KBM-7 (cell line): Measurements from ENCODE around the gene APCDD1.

Experiments
- DNase-seq: peaks from one replicate; pipeline ENCODE4 v3.0.0-alpha.2; 2015
- in situ Hi-C: fragments of 300-500 bp; cut with MboI; formaldehyde crosslinking; loops from 2 replicates; pipeline ENCODE4 v1.14.3; 2020; ENCODE audit warnings: low sequenced_read_pairs, low pct_unique_long_range_greater_than_20kb, mixed read lengths

APCDD1 gene

DNA sequence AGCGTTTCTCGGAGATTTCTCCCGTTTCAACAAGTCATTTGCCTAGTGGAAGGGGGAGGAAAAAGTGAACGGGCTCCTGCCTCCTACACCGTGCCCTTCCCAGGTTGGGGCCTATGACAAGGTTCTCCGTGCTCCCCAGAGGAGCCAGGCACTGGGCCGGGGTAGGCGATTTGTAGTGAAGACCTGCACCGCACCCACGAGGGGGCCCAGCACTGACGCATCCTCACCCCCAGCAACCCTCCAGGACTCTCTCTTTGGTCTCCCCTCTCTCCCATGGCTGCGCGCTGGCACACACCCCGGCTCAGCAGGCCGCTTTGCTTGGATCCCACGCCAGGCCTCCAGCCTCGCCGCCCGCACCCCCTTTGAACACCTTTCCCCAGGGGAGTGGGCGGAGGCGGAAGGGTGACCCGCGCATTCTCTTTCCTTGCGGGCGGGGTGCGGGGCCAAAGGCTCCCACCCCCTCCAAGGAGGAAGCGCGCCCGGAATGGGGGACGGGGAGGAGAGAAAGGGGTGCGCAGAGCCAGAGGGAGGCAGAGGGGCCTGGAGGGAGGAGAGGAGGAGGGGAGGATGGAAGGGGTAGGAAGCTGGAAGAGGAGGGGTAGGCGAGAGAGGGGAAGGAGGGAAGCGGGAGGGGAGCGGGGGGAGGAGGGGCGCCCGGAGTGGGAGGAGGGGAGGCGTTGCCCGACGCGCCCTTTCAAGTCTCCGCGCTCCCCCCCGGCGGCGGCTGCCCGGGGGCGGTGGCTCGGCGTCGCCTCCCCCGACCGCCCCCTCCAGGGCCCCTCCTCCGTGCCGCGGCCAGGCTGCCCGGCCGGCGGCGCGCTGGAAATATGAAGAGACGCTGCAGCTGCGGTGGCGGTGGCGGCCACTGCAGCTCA is at the start of gene APCDD1:
TSS of gene APCDD1 (plus strand) at position 830 of the 875 bp plus-strand sequence. CDS start 347 bp downstream, outside the sequence.
- in situ Hi-C loops, result no loop called here
- DNase-seq, result no peak

GRCh38 chr18:10405014-10405493 is 49.4 kb upstream of the APCDD1 start:
- DNase-seq, result no peak
- in situ Hi-C loops, result no loop called here

- in situ Hi-C loops, result no loop called here
These were observed 48.4 kb upstream of the APCDD1 start for GRCh38 chr18:10405816-10406663.

GRCh38 chr18:10408131-10408530 is 46.3 kb upstream of the APCDD1 start:
- in situ Hi-C loops, result no loop called here
- DNase-seq, result no peak

More at GRCh38 chr18:10405816-10406663, 48.4 kb upstream of the APCDD1 start:
- no peak for DNase-seq

GRCh38 chr18:10409041-10409440 is 45.4 kb upstream of the APCDD1 start:
- in situ Hi-C loops, result no loop called here

GRCh38 chr18:10410472-10411308 is 43.7 kb upstream of the APCDD1 start:
- in situ Hi-C loops, result no loop called here
- DNase-seq, result no peak

More at GRCh38 chr18:10409041-10409440, 45.4 kb upstream of the APCDD1 start:
- DNase-seq, result no peak

DNA sequence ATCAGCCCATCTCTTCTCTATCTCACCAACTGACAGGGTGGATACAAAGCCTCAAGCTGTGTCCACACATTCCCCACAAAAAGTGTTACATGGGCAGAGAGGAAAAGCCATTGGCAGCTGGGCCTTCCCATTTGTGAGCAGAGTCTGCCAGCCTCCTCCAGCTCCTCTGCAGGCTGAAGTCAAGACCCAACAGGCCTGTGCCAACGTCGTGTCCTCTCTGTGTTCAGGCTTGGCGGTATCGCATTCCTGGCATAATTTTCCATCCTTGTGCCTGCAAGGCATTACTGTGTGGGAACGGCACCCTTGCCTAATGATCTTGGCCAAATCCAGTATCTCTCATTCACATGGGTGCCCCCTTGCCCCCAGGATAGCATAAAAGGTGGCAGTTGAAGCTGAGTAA is 41.5 kb upstream of the APCDD1 start:
- in situ Hi-C loops, result no loop called here
- DNase-seq, result no peak

- in situ Hi-C loops, result no loop called here
These were observed 40.7 kb upstream of the APCDD1 start for GRCh38 chr18:10413722-10414121.

GRCh38 chr18:10414293-10414842 is 40.1 kb upstream of the APCDD1 start:
- no peak for DNase-seq
- in situ Hi-C loops, result no loop called here

More at GRCh38 chr18:10413722-10414121, 40.7 kb upstream of the APCDD1 start:
- DNase-seq, result no peak

DNA sequence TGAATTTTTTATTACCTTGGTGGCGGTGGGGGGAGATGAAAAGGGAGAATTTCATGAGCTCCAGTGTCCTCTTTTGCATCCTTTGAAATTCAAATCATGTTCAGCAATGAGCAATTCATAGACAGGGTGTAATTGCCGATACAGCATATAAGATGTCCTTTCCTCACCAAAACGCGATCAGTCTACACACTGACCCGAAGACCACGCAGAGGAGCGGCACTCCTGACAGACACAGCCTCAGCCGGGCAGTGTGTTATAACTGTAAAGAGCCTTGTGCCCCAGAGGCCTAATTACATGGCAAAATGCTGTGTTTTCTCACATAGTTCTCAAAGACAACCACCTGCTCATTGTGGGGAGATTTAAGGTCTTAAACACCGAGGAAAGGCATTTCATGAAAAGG is 38.4 kb upstream of the APCDD1 start:
- DNase-seq, result no peak
- in situ Hi-C loops, result no loop called here

DNA sequence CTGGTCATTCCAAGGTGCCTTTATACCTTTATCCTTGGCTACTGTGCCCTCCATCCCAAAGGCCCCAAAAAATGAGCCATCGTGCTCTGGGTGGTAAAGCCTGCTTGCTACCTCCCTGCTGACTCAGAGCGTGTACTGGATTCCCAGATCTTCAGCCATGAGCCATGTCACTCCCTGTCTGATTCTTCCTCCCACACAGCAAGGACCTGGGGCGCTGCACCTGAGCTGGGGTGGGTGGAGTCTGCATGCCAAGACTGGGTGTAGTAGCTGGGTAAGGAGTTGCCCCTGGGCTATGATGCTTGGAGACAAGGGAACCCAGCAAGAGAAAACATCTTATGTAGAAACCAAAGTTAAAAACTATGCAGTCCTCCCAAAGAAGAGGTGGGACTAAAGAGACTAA is 37.2 kb upstream of the APCDD1 start:
- in situ Hi-C loops, result no loop called here
- DNase-seq, result no peak

DNA sequence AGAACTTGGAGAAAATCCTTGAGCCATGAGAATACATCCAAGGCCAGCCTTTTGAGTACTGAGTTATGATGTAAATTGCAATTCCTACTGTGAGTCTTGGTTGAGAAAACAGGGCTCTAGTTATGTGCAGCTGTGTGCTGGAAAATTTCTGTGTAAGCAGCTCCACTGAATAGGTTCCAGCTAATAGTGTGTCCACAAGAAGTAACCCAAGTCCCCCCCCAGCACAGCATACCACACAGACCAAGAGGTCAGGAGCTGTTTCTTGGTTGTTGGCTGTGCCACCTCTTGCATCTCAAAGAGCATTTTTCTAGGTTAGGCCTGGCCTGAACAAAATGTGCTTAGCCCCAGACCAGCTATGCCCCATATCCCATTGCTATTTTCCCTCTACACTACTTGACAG is 36.8 kb upstream of the APCDD1 start:
- in situ Hi-C loops, result no loop called here
- DNase-seq, result no peak

- no peak for DNase-seq
- in situ Hi-C loops, result no loop called here
These were observed 35.6 kb upstream of the APCDD1 start for GRCh38 chr18:10418836-10419235.

GRCh38 chr18:10419420-10420103 is 34.9 kb upstream of the APCDD1 start:
- in situ Hi-C loops, result no loop called here
- no peak for DNase-seq

DNA sequence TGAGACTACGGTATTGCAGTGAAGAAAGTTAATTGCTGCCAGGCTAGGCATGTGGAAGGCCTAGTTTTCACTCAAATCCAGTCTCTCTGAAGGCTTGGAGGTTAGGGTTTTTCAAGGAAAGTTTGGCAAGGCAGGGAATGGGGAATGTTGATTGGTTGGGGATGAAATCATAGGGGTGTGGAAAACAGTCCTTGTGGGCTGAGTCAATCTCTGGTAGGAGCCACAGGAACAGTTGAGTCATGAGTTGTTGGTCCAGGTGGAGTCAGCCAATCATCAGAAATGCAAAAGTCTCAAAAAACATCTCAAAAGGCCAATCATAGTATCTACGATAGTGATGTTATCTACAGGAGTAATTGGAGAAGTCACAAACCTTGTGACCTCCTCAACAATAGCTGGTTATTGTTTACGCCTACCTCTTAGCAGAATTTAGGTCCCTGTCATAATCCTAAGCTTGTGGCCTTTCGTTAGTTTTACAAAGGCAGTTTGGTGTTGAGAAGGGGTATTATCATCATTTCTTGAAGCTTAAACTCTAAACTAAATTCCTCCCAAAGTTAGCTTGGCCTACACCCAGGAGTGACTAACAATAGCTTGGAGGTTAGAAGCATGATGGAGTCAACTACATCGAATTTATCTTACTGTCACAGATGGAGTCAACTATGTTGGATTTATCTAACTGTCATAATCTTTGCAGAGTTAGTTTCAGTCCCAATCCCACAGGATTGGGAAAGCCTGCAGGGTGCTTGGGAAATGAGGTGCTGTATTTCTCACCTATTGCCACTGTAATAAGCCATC is 33.7 kb upstream of the APCDD1 start:
- no peak for DNase-seq
- in situ Hi-C loops, result no loop called here

DNA sequence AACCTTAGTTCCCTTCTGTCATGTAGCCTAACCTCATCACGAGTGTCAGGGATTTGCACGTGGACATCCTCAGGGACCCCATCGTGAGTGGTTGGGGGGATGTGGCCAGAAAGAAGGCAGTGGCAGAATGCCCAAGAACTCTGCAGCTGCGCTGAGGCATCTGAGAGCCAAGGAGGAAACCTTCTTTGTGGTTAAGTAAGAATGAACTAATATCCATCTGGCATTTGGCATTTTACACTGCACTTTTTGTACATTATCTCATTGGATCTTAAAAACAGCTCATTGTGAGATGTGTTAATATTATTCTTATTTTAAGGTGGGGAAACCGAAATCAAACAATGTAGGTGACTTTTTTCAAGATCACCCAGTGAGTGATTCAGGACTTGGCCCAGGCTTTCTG is 32.6 kb upstream of the APCDD1 start:
- in situ Hi-C loops, result no loop called here
- DNase-seq, result no peak

GRCh38 chr18:10422731-10423130 is 31.7 kb upstream of the APCDD1 start:
- DNase-seq, result no peak
- in situ Hi-C loops, result no loop called here
